Hematopoietic multipotent progenitor cell treated with erythropoietin and hydrocortisone succinate and interleukin-3 and kit ligand, for 6 days (in vitro differentiated cells): ENCODE measurements around the gene SURF6.
A peak's percentile ranks its signal among the peaks of the same experiment; 100 is the strongest.
"Not testable (repeated sequence)": the region's sequence is repeated elsewhere in the genome, so short reads cannot be mapped to it uniquely, and the experiment has no call there.

Source experiments
- DNase-seq: peaks from one replicate; pipeline ENCODE4 v3.0.0-alpha.2; 2015

Gene SURF6

GRCh38 chr9:133335924-133336811 lies at the start of gene SURF6:
Gene SURF6, minus strand, starts transcription at chr9:133336188. Its CDS starts 56 bp downstream, at chr9:133336132.
- DNase-seq = peak; percentile 96

GRCh38 chr9:133385452-133385851 lies 49.5 kb upstream of the SURF6 start:
- DNase-seq = no peak

GRCh38 chr9:133384736-133385321 lies 48.8 kb upstream of the SURF6 start:
- no peak for DNase-seq

GRCh38 chr9:133383438-133383837 lies 47.5 kb upstream of the SURF6 start:
- no peak for DNase-seq

- DNase-seq = no peak
Measured at GRCh38 chr9:133382507-133383141, 46.6 kb upstream of the SURF6 start.

- no peak for DNase-seq
Measured at GRCh38 chr9:133380734-133381133, 44.7 kb upstream of the SURF6 start.

- no peak for DNase-seq
Measured at GRCh38 chr9:133379153-133380086, 43.4 kb upstream of the SURF6 start.

GRCh38 chr9:133378408-133378962 lies 42.5 kb upstream of the SURF6 start:
- DNase-seq = peak; percentile 47

- DNase-seq = peak; percentile 44
Measured at GRCh38 chr9:133377721-133378216, 41.8 kb upstream of the SURF6 start.

GRCh38 chr9:133377280-133377679 lies 41.3 kb upstream of the SURF6 start:
- DNase-seq = not testable (repeated sequence)

GRCh38 chr9:133375724-133376654 lies 40.0 kb upstream of the SURF6 start, which contains the start of the genes STKLD1 and SURF4:
Gene STKLD1, plus strand, starts transcription at chr9:133376366. Its CDS starts 108 bp downstream, at chr9:133376474.
Gene SURF4, minus strand, starts transcription at chr9:133376060. Its CDS starts 91 bp downstream, at chr9:133375969.
- DNase-seq = peak; percentile 96

GRCh38 chr9:133375116-133375723 lies 39.2 kb upstream of the SURF6 start:
- peak; percentile 60 for DNase-seq

- DNase-seq = peak; percentile 76
Measured at GRCh38 chr9:133374612-133375115, 38.7 kb upstream of the SURF6 start.

GRCh38 chr9:133372144-133372543 lies 36.2 kb upstream of the SURF6 start:
- DNase-seq = no peak

- peak; percentile 75 for DNase-seq
Measured at GRCh38 chr9:133371261-133371711, 35.3 kb upstream of the SURF6 start.

- no peak for DNase-seq
Measured at GRCh38 chr9:133370685-133371084, 34.7 kb upstream of the SURF6 start.

GRCh38 chr9:133369933-133370332 lies 33.9 kb upstream of the SURF6 start:
- no peak for DNase-seq

GRCh38 chr9:133369422-133369821 lies 33.4 kb upstream of the SURF6 start:
- no peak for DNase-seq

GRCh38 chr9:133368249-133368881 lies 32.4 kb upstream of the SURF6 start:
- DNase-seq = no peak
